Measurements from ENCODE around the gene CRYZ. TPM values are rescaled to one million over a fixed set of nuclear protein-coding genes. Genes with fewer than 3 reads are reported as not detected.

Gene CRYZ
- total and polyA plus RNA-seq, 2 donors (not counting 3 experiments of a cell fraction or from before 2014, with no cell fraction given): 24.5 to 32.7 TPM

- Histone ChIP-seq H3K4me3 (replicated peaks in 1 of 3; ENCODE audit: insufficient read depth in 1 of 3, low read depth in 1 of 3, low read length in 3 of 3) (no peak overlapping the region), H3K9me1 (replicated peaks; ENCODE audit: control insufficient read depth, extremely low read depth, insufficient read depth, low read length) (no peaks in the 10 kb centered on the region), H3K27me3 (ENCODE audit: control insufficient read depth in 2 of 2, insufficient read depth in 2 of 2, low read length in 2 of 2) (no peaks in the 10 kb centered on the region), H3K79me2 (ENCODE audit: control insufficient read depth, insufficient read depth, low read length) (no peaks in the 10 kb centered on the region), H3K4me1 (ENCODE audit: control insufficient read depth, extremely low read depth, insufficient read depth, low read length) (peaks cover 6% of the 10 kb centered on the region), H3K9me3 (replicated peaks; ENCODE audit: control insufficient read depth, insufficient read depth, low read length) (no peaks in the 10 kb centered on the region), H3K4me2 (ENCODE audit: insufficient read depth, low read length) (no peak overlapping the region), H3K27ac (ENCODE audit: insufficient read depth, low read depth, low read length) (no peak overlapping the region), H2AFZ (ENCODE audit: low read depth, low read length) (no peak overlapping the region), H4K20me1 (replicated peaks; ENCODE audit: control insufficient read depth, extremely low read depth, insufficient read depth, low read length) (no peaks in the 10 kb centered on the region), H3K36me3 (ENCODE audit: control insufficient read depth in 2 of 2, extremely low read depth in 1 of 2, insufficient read depth in 2 of 2, low read length in 2 of 2) (peaks cover 0 to 8% of the 10 kb centered on the region in 2 experiments), H3K9ac (replicated peaks; ENCODE audit: extremely low read depth, insufficient read depth, low read length) (no peak overlapping the region)
- intact Hi-C loops (cut with micrococcal nuclease): no loop called here
- BruUV-seq (replicated peaks): no TSS peak
- TF ChIP-seq MYC (IDR thresholded peaks at IDR 0.05; ENCODE audit: low read depth, low read length): no peak
- no peak for TF ChIP-seq MAX (IDR thresholded peaks at IDR 0.05; ENCODE audit: insufficient read depth, insufficient read length)
- TF ChIP-seq POLR2AphosphoS5 (IDR thresholded peaks at IDR 0.05; ENCODE audit: insufficient read depth, low read depth, low read length): no peak
- TF ChIP-seq CTCF (IDR thresholded peaks at IDR 0.05; ENCODE audit: extremely low read depth in 1 of 2, insufficient read depth in 1 of 2, low read depth in 1 of 2, low read length in 2 of 2): no peak
- TF ChIP-seq GATA2 (IDR thresholded peaks at IDR 0.05; ENCODE audit: insufficient read depth, insufficient read length, low read depth, low read length): no peak
- TF ChIP-seq POLR2A (IDR thresholded peaks at IDR 0.05; ENCODE audit: low read depth, low read length): no peak
- TF ChIP-seq FOS (IDR thresholded peaks at IDR 0.05; ENCODE audit: borderline replicate concordance, insufficient read depth, low read length): no peak
- no peak for TF ChIP-seq JUN (IDR thresholded peaks at IDR 0.05; ENCODE audit: borderline replicate concordance, insufficient read depth, insufficient read length, low read depth)
- TF ChIP-seq EZH2 (IDR thresholded peaks at IDR 0.05; ENCODE audit: borderline replicate concordance, low read depth, low read length, severe bottlenecking): no peak
- dilution Hi-C loops (cut with MboI; ENCODE audit: extremely low pct_ligation_motif_present, low sequenced_read_pairs): no loop called here
- FAIRE-seq (no peak), DNase-seq (ENCODE audit: low read depth, low spot score) (no peak)
- ChIA-PET POLR2A (no interaction called here), CTCF (interaction anchor here (0.7 to 2.1 kb wide), 4 partner anchors 9 to 55 kb away, joined by 3 to 4 read pairs (median 4); no protein-coding TSS in a partner anchor)
These were observed 16.0 kb downstream of the CRYZ start for GRCh38 chr1:74716822-74717221.

All from endothelial cell of umbilical vein (primary cell).